GM23338 (cell line): ENCODE measurements around the gene ZFAND6. TPM values are rescaled to one million over a fixed set of nuclear protein-coding genes. Genes with fewer than 3 reads are reported as not detected.

Experiments
- ATAC-seq: fragments of 200-7000 bp; cut with Tn5 transposase; 3 replicates; pipeline ENCODE4 v1.9.1; 2020
- DNase-seq: peaks from one replicate; pipeline ENCODE4 v3.0.0-alpha.2; 2015; ENCODE audit warnings: low spot score
- H2AFZ ChIP-seq: fragments of 200-600 bp; sonication (generic); 2 replicates; pipeline ENCODE4 v1.8.0; 2016; ENCODE audit warnings: antibody characterized with exemption, mild to moderate bottlenecking, moderate library complexity
- H3F3A ChIP-seq: fragments of 200-600 bp; sonication (generic); replicated peaks from 2 replicates; pipeline ENCODE4 v1.8.0; 2017; ENCODE audit warnings: antibody characterized with exemption, mixed run types, low read depth
- H3K27ac ChIP-seq: fragments of 200-600 bp; sonication (generic); 2 replicates; pipeline ENCODE4 v1.6.1; 2016; ENCODE audit warnings: low read depth
- H3K27me3 ChIP-seq: fragments of 200-600 bp; sonication (generic); 2 replicates; pipeline ENCODE4 v1.8.0; 2016; ENCODE audit warnings: mild to moderate bottlenecking, mixed run types, moderate library complexity; ENCODE audit not compliant: insufficient read depth
- H3K36me3 ChIP-seq: fragments of 200-600 bp; sonication (generic); 2 replicates; pipeline ENCODE4 v1.8.0; 2016; ENCODE audit warnings: mild to moderate bottlenecking; ENCODE audit not compliant: insufficient read depth
- H3K4me1 ChIP-seq: fragments of 200-600 bp; sonication (generic); 2 replicates; pipeline ENCODE4 v1.8.0; 2016; ENCODE audit warnings: mild to moderate bottlenecking, moderate library complexity; ENCODE audit not compliant: insufficient read depth
- H3K4me2 ChIP-seq: fragments of 200-600 bp; sonication (generic); 2 replicates; pipeline ENCODE4 v1.7.1; 2017; ENCODE audit warnings: mixed run types
- H3K4me3 ChIP-seq: fragments of 200-600 bp; sonication (generic); 2 replicates; pipeline ENCODE4 v1.6.1; 2016; ENCODE audit warnings: mixed run types
- H3K79me2 ChIP-seq: fragments of 200-600 bp; sonication (generic); replicated peaks from 2 replicates; pipeline ENCODE4 v1.8.0; 2017; ENCODE audit warnings: mild to moderate bottlenecking; ENCODE audit not compliant: insufficient read depth
- H3K9me2 ChIP-seq: fragments of 200-600 bp; sonication (generic); 2 replicates; pipeline ENCODE4 v1.8.0; 2017; ENCODE audit not compliant: insufficient read depth
- H4K20me1 ChIP-seq: fragments of 200-600 bp; sonication (generic); replicated peaks from 2 replicates; pipeline ENCODE4 v1.8.0; 2017; ENCODE audit warnings: mild to moderate bottlenecking; ENCODE audit not compliant: insufficient read depth
- H3K27ac Mint-ChIP-seq: 2 replicates; pipeline ENCODE4 v1.8.0; 2020; ENCODE audit warnings: inconsistent platforms, mild to moderate bottlenecking, moderate library complexity, mixed read lengths
- H3K27me3 Mint-ChIP-seq: 3 replicates; pipeline ENCODE4 v1.8.0; 2022; ENCODE audit warnings: low read depth, mild to moderate bottlenecking, moderate library complexity, mixed read lengths, inconsistent platforms; ENCODE audit not compliant: insufficient read depth, poor library complexity
- H3K36me3 Mint-ChIP-seq: 3 replicates; pipeline ENCODE4 v1.8.0; 2021; ENCODE audit warnings: low read depth, mild to moderate bottlenecking, inconsistent platforms, moderate library complexity, mixed read lengths
- H3K4me1 Mint-ChIP-seq: 3 replicates; pipeline ENCODE4 v1.8.0; 2020; ENCODE audit warnings: mild to moderate bottlenecking, inconsistent platforms, mixed read lengths
- H3K4me3 Mint-ChIP-seq: 3 replicates; pipeline ENCODE4 v1.8.0; 2021; ENCODE audit warnings: moderate library complexity, mild to moderate bottlenecking, inconsistent platforms, mixed read lengths
- H3K9me3 Mint-ChIP-seq: 3 replicates; pipeline ENCODE4 v1.8.0; 2020; ENCODE audit warnings: moderate library complexity, mild to moderate bottlenecking, inconsistent platforms, mixed read lengths
- CREB1 ChIP-seq: fragments of 250-450 bp; sonication (Bioruptor Pico); IDR thresholded peaks from 2 replicates; pipeline ENCODE4 v1.5.0; 2020; ENCODE audit warnings: low read depth, mild to moderate bottlenecking, moderate library complexity
- EZH2 ChIP-seq: fragments of 200-600 bp; sonication (generic); IDR thresholded peaks from one replicate; pipeline ENCODE4 v1.8.0; 2017; ENCODE audit warnings: antibody characterized with exemption, mild to moderate bottlenecking, low read depth; ENCODE audit not compliant: unreplicated experiment
- EZH2phosphoT487 ChIP-seq: fragments of 200-600 bp; sonication (generic); IDR thresholded peaks from one replicate; pipeline ENCODE4 v1.8.1; 2018; ENCODE audit warnings: antibody characterized with exemption; ENCODE audit not compliant: unreplicated experiment
- JUNB ChIP-seq: IDR thresholded peaks from one replicate; pipeline ENCODE4 v1.6.1; 2016; ENCODE audit warnings: antibody characterized with exemption; ENCODE audit not compliant: unreplicated experiment
- NANOG ChIP-seq: IDR thresholded peaks from 2 replicates; pipeline ENCODE4 v1.6.1; 2016; ENCODE audit warnings: antibody characterized with exemption, borderline replicate concordance
- POLR2AphosphoS5 ChIP-seq: IDR thresholded peaks from 2 replicates; pipeline ENCODE4 v1.6.1; 2016; ENCODE audit warnings: antibody characterized with exemption, low read depth
- STAT1 ChIP-seq: IDR thresholded peaks from one replicate; pipeline ENCODE4 v1.6.1; 2016; ENCODE audit warnings: antibody characterized with exemption; ENCODE audit not compliant: unreplicated experiment
- ZNF114 ChIP-seq: fragments of 250-450 bp; sonication (Bioruptor Pico); IDR thresholded peaks from 2 replicates; pipeline ENCODE4 v1.5.0; 2020; ENCODE audit warnings: mild to moderate bottlenecking, moderate library complexity
- ZNF331 ChIP-seq: fragments of 250-450 bp; sonication (Bioruptor Pico); IDR thresholded peaks from 2 replicates; pipeline ENCODE4 v1.5.0; 2020; ENCODE audit warnings: low read depth, mild to moderate bottlenecking, moderate library complexity
- polyA plus RNA-seq: library from polyadenylated mRNA; unstranded; fragments of >200 nt; fragmentation: Nextera tagmentation; extraction: Ambion mirVana; gene quantifications from 2 replicates; pipeline ENCODE4 v1.2.1, GENCODE V29; 2016
- total RNA-seq: library from RNA; depleted of rRNA; stranded (reverse); fragments of >200 nt; shearing (Covaris generic); gene quantifications from 2 replicates; pipeline ENCODE4 v1.2.3, GENCODE V29; 2014
- TF ChIP-seq, protein P1 (sequence below): fragments of 250-450 bp; sonication (Bioruptor Pico); IDR thresholded peaks from 2 replicates; pipeline ENCODE4 v1.5.0; 2020; ENCODE audit warnings: mild to moderate bottlenecking, moderate library complexity
- TF ChIP-seq, protein P2 (sequence below): IDR thresholded peaks from one replicate; pipeline ENCODE4 v1.6.1; 2018; ENCODE audit warnings: antibody characterized with exemption; ENCODE audit not compliant: unreplicated experiment
- TF ChIP-seq, protein P3 (sequence below): IDR thresholded peaks from 2 replicates; pipeline ENCODE4 v1.6.1; 2016; ENCODE audit warnings: antibody characterized with exemption
- TF ChIP-seq, protein P4 (sequence below), 2 experiments: fragments of 200-600 bp in 1 of 2; sonication (generic) in 1 of 2; conservative IDR thresholded peaks; 2 replicates each; pipeline versions ENCODE4 v1.5.1 to v1.6.1; 2016 to 2017; ENCODE audit warnings: antibody characterized with exemption in 2 of 2, low read depth in 2 of 2, mild to moderate bottlenecking in 2 of 2, moderate library complexity in 1 of 2

ZFAND6 gene
- total and polyA plus RNA-seq, 2 experiments from 2014 or later, result 205 to 292 TPM

DNA sequence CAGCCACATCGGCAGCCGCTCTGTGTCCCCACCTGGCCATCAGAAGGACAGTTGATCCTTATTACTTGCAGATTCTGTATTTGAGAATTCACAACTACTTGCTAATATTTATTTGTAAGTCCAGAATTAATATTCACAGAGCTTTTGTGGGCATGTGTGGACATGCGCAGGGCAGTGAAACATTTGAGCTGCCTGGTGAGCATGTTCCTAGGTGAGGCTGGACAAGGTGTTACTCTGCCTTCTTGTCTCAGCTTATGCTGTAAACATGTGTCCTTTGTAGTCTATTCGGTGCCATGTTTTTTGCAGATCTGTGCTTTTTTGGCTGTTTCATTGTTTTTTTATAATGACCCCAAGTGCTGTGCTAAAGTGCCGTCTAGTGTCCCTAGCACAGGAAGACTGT, 108.9 kb downstream of the ZFAND6 start:
- no peak overlapping the region for H3K27ac Mint-ChIP-seq

More for the DNA sequence above, 108.9 kb downstream of the ZFAND6 start:
- no peak overlapping the region for H3K4me3 ChIP-seq
- no peak overlapping the region for H3K27ac ChIP-seq
- DNase-seq (no peak), ATAC-seq (no peak)
- H3K36me3 Mint-ChIP-seq, result peaks cover 38% of the 10 kb centered on the region
- H3K4me1 Mint-ChIP-seq, result no peaks in the 10 kb centered on the region
- no peaks in the 10 kb centered on the region for H3K4me1 ChIP-seq
- no peaks in the 10 kb centered on the region for H3F3A ChIP-seq
- no peaks in the 10 kb centered on the region; the same call in 1 of the 2 replicates for H4K20me1 ChIP-seq
- H3K27me3 ChIP-seq, result no peaks in the 10 kb centered on the region
- no peak overlapping the region for H2AFZ ChIP-seq
- H3K9me3 Mint-ChIP-seq, result 0 out of 3 replicates have a peak, but pooled peaks cover 2% of the 10 kb centered on the region
- no peak overlapping the region for H3K4me2 ChIP-seq
- no peak overlapping the region for H3K4me3 Mint-ChIP-seq
- no peaks in the 10 kb centered on the region for H3K27me3 Mint-ChIP-seq
- H3K36me3 ChIP-seq, result no peaks in the 10 kb centered on the region; the same call in 1 of the 2 replicates
- TF ChIP-seq STAT1 (no peak), ZNF114 (CRISPR knock-in tag) (no peak), CREB1 (CRISPR knock-in tag) (no peak), NANOG (no peak), ZNF331 (CRISPR knock-in tag) (no peak), POLR2AphosphoS5 (no peak), EZH2 (no peak), EZH2phosphoT487 (no peak), JUNB (no peak)
- TF ChIP-seq, protein P1, sequence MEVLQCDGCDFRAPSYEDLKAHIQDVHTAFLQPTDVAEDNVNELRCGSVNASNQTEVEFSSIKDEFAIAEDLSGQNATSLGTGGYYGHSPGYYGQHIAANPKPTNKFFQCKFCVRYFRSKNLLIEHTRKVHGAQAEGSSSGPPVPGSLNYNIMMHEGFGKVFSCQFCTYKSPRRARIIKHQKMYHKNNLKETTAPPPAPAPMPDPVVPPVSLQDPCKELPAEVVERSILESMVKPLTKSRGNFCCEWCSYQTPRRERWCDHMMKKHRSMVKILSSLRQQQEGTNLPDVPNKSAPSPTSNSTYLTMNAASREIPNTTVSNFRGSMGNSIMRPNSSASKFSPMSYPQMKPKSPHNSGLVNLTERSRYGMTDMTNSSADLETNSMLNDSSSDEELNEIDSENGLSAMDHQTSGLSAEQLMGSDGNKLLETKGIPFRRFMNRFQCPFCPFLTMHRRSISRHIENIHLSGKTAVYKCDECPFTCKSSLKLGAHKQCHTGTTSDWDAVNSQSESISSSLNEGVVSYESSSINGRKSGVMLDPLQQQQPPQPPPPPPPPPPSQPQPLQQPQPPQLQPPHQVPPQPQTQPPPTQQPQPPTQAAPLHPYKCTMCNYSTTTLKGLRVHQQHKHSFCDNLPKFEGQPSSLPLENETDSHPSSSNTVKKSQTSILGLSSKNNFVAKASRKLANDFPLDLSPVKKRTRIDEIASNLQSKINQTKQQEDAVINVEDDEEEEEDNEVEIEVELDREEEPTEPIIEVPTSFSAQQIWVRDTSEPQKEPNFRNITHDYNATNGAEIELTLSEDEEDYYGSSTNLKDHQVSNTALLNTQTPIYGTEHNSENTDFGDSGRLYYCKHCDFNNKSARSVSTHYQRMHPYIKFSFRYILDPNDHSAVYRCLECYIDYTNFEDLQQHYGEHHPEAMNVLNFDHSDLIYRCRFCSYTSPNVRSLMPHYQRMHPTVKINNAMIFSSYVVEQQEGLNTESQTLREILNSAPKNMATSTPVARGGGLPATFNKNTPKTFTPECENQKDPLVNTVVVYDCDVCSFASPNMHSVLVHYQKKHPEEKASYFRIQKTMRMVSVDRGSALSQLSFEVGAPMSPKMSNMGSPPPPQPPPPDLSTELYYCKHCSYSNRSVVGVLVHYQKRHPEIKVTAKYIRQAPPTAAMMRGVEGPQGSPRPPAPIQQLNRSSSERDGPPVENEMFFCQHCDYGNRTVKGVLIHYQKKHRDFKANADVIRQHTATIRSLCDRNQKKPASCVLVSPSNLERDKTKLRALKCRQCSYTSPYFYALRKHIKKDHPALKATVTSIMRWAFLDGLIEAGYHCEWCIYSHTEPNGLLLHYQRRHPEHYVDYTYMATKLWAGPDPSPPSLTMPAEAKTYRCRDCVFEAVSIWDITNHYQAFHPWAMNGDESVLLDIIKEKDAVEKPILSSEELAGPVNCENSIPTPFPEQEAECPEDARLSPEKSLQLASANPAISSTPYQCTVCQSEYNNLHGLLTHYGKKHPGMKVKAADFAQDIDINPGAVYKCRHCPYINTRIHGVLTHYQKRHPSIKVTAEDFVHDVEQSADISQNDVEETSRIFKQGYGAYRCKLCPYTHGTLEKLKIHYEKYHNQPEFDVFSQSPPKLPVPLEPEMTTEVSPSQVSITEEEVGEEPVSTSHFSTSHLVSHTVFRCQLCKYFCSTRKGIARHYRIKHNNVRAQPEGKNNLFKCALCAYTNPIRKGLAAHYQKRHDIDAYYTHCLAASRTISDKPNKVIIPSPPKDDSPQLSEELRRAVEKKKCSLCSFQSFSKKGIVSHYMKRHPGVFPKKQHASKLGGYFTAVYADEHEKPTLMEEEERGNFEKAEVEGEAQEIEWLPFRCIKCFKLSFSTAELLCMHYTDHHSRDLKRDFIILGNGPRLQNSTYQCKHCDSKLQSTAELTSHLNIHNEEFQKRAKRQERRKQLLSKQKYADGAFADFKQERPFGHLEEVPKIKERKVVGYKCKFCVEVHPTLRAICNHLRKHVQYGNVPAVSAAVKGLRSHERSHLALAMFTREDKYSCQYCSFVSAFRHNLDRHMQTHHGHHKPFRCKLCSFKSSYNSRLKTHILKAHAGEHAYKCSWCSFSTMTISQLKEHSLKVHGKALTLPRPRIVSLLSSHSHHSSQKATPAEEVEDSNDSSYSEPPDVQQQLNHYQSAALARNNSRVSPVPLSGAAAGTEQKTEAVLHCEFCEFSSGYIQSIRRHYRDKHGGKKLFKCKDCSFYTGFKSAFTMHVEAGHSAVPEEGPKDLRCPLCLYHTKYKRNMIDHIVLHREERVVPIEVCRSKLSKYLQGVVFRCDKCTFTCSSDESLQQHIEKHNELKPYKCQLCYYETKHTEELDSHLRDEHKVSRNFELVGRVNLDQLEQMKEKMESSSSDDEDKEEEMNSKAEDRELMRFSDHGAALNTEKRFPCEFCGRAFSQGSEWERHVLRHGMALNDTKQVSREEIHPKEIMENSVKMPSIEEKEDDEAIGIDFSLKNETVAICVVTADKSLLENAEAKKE (CRISPR knock-in tag), result no peak
- TF ChIP-seq, protein P2, sequence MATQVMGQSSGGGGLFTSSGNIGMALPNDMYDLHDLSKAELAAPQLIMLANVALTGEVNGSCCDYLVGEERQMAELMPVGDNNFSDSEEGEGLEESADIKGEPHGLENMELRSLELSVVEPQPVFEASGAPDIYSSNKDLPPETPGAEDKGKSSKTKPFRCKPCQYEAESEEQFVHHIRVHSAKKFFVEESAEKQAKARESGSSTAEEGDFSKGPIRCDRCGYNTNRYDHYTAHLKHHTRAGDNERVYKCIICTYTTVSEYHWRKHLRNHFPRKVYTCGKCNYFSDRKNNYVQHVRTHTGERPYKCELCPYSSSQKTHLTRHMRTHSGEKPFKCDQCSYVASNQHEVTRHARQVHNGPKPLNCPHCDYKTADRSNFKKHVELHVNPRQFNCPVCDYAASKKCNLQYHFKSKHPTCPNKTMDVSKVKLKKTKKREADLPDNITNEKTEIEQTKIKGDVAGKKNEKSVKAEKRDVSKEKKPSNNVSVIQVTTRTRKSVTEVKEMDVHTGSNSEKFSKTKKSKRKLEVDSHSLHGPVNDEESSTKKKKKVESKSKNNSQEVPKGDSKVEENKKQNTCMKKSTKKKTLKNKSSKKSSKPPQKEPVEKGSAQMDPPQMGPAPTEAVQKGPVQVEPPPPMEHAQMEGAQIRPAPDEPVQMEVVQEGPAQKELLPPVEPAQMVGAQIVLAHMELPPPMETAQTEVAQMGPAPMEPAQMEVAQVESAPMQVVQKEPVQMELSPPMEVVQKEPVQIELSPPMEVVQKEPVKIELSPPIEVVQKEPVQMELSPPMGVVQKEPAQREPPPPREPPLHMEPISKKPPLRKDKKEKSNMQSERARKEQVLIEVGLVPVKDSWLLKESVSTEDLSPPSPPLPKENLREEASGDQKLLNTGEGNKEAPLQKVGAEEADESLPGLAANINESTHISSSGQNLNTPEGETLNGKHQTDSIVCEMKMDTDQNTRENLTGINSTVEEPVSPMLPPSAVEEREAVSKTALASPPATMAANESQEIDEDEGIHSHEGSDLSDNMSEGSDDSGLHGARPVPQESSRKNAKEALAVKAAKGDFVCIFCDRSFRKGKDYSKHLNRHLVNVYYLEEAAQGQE, result no peak
- TF ChIP-seq, protein P3, sequence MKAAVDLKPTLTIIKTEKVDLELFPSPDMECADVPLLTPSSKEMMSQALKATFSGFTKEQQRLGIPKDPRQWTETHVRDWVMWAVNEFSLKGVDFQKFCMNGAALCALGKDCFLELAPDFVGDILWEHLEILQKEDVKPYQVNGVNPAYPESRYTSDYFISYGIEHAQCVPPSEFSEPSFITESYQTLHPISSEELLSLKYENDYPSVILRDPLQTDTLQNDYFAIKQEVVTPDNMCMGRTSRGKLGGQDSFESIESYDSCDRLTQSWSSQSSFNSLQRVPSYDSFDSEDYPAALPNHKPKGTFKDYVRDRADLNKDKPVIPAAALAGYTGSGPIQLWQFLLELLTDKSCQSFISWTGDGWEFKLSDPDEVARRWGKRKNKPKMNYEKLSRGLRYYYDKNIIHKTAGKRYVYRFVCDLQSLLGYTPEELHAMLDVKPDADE, result no peak
- TF ChIP-seq, protein P4, sequence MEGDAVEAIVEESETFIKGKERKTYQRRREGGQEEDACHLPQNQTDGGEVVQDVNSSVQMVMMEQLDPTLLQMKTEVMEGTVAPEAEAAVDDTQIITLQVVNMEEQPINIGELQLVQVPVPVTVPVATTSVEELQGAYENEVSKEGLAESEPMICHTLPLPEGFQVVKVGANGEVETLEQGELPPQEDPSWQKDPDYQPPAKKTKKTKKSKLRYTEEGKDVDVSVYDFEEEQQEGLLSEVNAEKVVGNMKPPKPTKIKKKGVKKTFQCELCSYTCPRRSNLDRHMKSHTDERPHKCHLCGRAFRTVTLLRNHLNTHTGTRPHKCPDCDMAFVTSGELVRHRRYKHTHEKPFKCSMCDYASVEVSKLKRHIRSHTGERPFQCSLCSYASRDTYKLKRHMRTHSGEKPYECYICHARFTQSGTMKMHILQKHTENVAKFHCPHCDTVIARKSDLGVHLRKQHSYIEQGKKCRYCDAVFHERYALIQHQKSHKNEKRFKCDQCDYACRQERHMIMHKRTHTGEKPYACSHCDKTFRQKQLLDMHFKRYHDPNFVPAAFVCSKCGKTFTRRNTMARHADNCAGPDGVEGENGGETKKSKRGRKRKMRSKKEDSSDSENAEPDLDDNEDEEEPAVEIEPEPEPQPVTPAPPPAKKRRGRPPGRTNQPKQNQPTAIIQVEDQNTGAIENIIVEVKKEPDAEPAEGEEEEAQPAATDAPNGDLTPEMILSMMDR (conservative IDR thresholded peaks at IDR 0.05; ENCODE audit: low read depth in 2 of 2), result no peak
- H3K79me2 ChIP-seq, result no peaks in the 10 kb centered on the region
- H3K9me2 ChIP-seq, result no peaks in the 10 kb centered on the region
